OCI-M1 (cell line): Measurements from ENCODE around the gene CATSPER3.

Source experiments
- DNase-seq: peaks from one replicate; lab custom pipeline; 2025; lab: John Stamatoyannopoulos, UW

The CATSPER3 gene

GRCh38 chr5:135010502-135011354 is 43.0 kb downstream of the CATSPER3 start:
- peak; percentile 41 for DNase-seq

- DNase-seq = no peak
These were observed 43.8 kb downstream of the CATSPER3 start for GRCh38 chr5:135011355-135012032.

DNA sequence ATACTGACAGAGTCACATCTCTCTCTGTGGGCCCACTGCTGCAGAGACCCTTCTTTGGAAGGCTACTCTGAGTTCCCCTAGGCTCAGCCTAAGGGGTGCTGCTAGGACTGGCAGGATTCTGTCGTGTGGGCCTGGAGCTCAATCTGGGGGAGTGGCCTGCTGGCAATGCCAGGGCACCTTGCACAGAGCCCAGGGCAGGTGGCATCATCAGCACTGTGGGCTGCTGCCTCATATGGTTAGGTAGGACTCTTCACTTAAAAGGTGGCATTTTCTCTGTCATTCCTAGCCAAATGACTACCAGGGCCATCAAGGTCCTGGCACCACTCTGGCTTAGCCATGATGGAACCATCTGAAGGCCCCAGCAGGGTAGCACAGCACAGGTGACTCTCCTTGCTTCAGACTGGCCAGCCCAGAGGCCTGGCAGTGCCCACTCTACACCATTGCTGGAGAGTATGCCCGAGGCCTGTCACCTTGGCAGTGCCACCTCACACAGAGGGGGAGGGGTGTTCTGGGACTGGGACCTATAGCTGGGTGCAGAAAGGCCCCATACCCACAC is 44.4 kb downstream of the CATSPER3 start:
- no peak for DNase-seq

- DNase-seq = no peak
These were observed 45.3 kb downstream of the CATSPER3 start for GRCh38 chr5:135012951-135013391.

- DNase-seq = no peak
These were observed 45.7 kb downstream of the CATSPER3 start for GRCh38 chr5:135013445-135013844.

GRCh38 chr5:135013947-135014570 is 46.4 kb downstream of the CATSPER3 start:
- DNase-seq = no peak

- no peak for DNase-seq
These were observed 48.2 kb downstream of the CATSPER3 start for GRCh38 chr5:135015942-135016341.

DNA sequence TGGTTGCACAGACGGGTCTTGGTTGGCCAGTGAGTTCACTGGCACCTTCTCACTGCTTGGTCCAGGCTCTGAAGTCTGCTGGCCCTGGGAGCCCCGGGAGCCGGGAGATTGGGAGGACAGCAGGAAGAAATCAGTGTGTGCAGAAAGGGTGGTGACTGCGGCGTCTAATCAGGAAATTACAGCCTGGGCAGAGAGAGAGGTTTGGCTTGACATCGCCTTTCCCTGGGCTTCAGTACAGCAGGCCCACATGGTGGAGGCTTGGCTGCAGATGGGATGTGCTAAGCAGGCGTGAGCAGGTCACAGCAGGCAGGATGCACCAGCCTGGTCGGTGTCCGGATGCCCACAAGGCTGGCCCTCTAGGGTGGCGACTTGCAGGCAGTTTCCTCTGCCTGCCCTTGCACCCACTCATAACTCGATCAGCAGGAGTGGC is 49.2 kb downstream of the CATSPER3 start:
- no peak for DNase-seq

DNA sequence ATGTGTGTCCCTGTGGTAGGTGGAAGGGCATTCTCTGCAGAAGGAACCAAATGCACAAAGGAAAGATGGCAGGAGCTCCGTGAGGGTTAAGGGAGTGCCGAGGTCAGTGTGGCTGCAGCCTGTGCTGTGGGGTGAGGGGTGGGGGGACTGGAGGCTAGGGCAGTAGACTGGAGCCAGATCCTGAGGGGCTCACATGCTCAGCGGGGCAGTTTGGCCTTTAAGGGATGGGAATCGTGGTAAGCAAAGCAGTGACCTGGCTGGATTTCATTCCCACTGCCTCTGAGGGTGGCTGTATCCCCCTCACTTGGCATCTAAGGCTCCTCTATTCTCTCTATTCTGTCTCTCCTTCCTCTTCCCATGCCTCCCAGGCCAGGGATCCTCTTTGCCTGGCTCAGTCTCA is 50.8 kb downstream of the CATSPER3 start:
- DNase-seq = no peak

- no peak for DNase-seq
These were observed 51.6 kb downstream of the CATSPER3 start for GRCh38 chr5:135019314-135019713.

DNA sequence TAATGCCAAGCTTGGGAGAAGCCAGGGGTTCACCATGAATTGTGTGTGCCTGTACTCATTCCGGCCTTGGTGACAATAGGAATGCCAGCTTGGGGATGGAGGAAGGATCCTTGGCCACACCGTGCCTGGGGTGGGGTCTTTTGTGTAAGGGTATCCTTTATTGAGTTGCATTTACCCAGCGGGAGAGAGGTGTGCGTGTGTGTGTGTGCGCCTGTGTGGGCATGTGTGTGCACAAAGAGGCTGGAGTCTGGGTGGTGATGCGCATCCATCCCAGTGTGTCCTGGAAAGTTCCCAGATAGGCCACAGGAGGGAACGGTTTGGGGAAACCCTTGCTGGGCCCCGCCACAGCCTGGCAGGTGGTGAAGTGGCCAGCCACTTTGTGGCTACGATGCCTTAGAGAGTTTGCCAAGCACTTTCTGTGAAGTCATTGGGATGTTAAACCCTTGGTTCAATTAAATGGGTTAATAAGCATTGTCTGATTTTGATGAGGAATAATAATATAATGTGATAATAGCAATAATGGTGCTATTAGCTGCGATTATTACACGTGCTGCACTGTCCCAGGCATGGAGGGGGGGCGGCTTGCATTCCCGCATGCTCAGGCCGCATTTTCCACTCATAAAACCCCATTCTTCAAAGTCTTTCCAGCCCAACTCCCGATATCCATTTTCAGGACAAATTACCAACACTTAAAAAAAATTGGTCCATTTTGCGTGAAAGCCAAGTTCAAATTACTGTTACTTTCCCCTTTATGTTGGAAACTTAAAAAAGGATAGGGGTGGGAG is 52.6 kb downstream of the CATSPER3 start:
- DNase-seq = no peak

DNA sequence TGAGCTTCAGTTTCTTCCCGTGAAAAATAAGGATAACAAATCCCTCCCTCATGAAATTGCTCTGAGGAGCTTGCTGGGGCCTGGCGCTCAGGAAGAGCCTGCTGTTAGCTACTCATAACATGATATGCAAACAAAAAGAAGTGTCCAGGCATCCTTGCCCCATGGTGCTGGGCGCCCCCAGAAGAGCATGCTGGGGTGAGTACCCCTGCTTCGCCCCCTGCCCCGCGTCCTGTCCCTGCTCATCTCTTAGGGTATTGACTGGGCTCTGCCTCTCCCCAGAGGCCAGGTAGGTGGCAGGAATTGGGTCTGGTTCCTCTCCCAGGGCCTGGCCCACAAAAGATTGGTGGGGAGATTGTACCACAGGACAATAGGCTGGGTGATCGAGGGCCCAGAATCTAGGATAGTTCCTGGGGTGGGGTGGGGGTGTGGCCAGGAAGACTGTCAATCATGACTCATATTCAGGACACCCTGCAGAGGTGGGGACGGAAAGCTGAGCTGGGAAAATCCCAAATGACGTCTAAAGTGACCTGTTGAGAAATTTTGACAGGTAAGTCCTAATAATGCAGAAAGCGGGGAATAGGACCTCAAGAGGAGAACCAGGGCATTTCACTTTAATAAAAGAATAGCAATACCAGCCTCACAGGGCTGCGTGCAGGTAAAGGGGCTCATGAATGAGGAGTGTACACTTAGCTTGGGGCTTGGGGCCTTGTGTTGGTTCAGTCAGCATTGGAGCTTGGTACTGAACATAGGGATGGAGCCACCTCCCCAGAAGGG is 57.4 kb downstream of the CATSPER3 start:
- DNase-seq = no peak

DNA sequence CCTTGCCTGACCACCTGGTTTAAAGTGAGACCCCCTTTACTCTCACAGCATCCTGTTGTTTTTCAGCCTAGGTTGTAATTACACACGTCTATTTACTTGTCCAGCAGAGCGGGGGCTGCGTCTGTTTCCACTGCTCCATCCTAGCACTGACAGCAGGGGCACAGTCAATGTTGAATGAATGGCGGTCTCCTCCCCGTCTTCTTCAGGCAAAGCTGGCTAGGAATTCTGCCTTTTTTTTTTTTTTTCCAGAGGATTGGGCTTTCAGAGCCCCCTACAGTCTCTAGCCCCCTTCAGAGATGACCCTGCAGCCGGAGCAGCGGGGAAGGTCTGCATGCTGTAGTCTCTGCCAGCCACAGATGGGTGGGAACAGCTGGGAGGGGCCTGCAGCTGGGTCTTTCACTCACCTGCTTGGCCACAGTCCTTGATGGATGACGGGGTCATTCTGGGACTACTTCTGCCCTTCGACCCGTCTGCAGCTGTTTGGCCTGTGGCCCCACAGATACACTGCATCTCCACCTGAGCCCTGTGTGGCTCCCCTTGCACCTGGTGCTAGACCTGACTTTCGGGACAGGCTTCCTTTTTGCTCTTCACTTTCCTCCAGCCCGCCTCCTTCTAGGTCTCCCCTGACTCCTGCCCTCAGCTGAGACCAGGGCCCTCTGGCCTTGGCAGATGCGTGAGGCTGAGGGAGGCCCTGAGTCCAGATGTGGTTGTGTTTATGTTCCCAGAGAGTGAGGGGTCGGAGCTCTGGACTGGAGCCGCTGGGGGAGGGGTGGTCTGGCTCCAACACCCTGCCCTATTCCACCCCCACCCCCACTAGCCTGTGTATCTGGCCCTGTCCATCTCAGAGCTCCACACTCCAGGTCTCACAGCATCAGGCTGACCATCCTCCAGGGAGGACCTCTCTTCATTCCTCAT is 58.3 kb downstream of the CATSPER3 start:
- DNase-seq = no peak

DNA sequence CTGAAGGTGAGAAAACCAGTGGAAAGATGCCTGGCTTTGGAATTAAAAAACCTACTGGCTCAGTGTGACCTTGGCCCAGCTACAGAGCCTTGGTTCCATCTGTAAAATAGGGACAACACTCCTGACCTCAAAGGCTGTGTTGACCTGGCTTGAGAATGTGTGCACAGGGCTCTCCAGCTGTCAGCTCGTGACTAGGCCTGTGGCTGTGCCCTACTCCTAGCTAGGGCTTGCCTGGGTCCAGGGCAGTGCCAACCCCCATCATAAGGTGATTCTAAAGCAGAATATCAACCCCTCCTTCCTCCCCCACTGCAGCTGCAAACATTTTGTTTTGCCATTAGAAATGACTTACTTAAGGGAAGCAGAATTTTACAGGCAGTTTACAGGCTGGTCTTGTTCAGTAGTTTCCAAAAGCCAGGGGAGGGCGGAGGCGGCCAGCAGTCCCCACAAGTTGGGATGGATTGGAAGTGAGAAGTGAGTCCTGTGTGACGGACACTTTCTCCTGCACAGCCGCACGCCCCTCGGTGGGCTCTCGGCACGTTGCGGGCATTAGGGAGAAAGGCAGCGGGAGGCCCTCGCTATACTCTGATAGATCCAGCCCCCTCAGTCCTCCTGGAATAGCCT is 59.0 kb downstream of the CATSPER3 start:
- no peak for DNase-seq

DNA sequence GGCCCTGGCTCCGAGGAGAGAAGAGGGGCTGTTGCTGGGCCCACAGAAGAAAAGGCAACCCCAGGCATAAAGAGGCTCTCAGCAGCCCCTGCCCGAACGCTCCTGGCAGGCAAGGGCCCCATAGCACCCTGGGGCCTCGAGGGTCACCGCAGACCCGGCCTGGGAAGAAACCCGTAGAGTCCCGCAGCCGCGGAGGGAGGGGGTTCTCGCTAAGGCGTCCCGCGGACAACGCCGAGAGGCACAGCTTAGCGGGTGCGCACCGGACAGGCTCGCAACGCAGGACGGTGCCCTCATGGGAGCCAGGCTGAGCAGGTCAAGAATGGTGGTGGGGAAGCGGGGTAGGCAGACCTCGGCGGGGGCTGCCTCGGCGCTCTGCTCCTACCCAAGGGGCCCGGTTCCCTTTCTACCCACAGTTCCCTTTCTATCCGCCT is 59.6 kb downstream of the CATSPER3 start:
- no peak for DNase-seq

DNA sequence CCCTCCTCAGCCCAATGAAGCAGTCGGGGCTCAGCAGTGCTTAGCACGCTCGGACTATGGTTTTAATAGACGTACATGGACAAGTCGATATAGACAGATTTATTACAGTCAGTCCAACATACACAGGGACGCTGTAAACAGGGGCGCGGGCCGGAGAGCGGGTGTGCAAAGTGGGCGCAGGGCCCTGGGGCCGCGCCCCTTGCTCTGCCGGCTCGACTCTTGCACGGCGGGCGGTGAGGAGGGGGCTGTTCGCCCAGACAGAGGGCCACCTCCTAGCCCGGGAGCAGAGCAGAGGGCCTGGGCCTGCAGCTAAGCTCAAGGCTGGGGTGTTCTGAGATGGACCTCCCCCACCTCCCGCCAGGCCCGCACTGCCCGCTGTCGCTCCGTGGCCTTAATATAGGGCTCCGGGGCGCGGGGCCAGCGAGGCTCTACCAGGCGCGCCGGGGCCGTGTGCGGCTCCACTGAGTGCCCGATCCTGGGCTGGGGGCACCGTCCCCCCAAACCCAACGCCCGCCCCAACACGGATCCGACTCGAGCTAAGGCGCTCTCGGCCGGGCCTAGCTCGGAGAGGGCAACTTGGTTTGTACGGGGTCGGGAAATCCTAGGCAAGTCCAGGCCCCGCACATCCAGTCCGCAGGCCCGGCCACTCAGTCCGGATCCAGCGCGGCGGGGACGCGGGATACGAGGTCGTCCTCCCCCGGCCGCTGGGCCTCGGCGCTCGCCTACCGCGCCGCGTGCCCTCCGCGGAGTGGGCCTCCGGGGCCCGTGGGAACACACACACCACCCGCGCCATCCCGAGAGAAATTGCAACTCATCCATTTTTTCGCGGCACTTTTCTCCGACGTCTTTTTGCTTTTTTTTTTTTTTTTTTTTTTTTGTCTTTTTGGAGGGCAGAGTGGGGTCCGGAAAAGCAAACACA is 60.2 kb downstream of the CATSPER3 start:
- DNase-seq = no peak

DNA sequence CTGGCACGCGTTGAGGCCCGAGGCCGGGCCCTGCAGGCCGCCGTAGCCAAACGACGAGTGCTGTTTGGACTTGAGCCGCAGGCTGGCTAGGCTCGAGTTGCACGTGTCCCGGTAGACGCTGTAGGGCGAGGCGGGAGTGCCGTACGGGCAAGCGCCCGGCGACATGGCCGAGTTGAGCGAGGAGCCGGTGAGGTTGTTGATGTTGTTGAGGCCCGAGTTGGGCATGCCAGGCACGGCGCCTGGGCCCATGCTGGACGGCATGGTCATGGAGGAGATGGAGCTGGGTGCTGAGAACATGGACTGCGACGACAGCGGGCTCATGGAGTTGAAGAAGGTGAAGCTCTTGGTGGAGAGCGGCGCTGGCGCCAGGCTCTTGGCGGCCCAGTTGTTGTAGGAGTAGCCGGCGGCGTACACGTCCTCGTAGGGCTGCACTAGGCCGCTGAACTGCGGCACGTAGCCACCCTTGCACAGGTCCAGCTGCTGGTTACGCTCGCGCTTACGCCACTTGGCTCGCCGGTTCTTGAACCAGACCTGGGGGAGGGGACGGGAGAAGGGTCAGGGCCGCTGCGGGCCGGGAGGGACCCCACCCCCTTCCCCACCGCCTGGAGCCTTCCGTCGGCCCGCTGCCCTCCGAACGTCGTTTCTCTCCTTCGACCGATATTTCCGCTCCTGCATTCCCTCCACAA is 61.2 kb downstream of the CATSPER3 start:
- DNase-seq = no peak
